Measurements from ENCODE around the gene ANLN.

DNA sequence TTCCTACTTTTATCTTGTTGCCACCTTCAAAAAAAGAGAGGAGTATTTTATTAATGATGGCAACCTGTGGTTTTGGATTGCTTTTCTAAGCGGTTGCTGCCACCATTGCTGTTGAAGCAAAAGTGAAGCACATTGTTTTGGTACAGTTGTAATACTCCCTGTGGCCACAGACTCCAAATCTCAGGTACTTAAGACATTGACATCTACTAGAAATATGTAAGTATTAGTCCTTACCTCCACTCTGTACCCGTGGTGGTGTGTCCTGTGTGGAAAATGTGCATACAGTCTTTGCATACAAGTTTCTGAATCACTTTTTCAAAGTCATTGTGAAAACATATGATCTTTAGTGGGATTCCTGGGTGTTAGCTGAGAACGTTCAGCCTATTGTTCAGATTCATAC lies 85.7 kb downstream of the ANLN start:
- TF ChIP-seq, protein P1, sequence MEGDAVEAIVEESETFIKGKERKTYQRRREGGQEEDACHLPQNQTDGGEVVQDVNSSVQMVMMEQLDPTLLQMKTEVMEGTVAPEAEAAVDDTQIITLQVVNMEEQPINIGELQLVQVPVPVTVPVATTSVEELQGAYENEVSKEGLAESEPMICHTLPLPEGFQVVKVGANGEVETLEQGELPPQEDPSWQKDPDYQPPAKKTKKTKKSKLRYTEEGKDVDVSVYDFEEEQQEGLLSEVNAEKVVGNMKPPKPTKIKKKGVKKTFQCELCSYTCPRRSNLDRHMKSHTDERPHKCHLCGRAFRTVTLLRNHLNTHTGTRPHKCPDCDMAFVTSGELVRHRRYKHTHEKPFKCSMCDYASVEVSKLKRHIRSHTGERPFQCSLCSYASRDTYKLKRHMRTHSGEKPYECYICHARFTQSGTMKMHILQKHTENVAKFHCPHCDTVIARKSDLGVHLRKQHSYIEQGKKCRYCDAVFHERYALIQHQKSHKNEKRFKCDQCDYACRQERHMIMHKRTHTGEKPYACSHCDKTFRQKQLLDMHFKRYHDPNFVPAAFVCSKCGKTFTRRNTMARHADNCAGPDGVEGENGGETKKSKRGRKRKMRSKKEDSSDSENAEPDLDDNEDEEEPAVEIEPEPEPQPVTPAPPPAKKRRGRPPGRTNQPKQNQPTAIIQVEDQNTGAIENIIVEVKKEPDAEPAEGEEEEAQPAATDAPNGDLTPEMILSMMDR (IDR thresholded peaks at IDR 0.05), result no peak
- TF ChIP-seq POLR2AphosphoS5 (IDR thresholded peaks at IDR 0.05) (no peak), EP300 (IDR thresholded peaks at IDR 0.05) (no peak), POLR2A (IDR thresholded peaks at IDR 0.05) (no peak)

Data from sigmoid colon (tissue), 4 donors.